Measurements from ENCODE around the gene CDHR3. TPM values are rescaled to one million over a fixed set of nuclear protein-coding genes. Genes with fewer than 3 reads are reported as not detected.

The CDHR3 gene
- total and polyA plus RNA-seq, 10 of the 15 experiments (the other 5 are each of a cell fraction or from before 2014, with no cell fraction given) = 0.06 to 0.11 TPM; not detected in 8

DNA sequence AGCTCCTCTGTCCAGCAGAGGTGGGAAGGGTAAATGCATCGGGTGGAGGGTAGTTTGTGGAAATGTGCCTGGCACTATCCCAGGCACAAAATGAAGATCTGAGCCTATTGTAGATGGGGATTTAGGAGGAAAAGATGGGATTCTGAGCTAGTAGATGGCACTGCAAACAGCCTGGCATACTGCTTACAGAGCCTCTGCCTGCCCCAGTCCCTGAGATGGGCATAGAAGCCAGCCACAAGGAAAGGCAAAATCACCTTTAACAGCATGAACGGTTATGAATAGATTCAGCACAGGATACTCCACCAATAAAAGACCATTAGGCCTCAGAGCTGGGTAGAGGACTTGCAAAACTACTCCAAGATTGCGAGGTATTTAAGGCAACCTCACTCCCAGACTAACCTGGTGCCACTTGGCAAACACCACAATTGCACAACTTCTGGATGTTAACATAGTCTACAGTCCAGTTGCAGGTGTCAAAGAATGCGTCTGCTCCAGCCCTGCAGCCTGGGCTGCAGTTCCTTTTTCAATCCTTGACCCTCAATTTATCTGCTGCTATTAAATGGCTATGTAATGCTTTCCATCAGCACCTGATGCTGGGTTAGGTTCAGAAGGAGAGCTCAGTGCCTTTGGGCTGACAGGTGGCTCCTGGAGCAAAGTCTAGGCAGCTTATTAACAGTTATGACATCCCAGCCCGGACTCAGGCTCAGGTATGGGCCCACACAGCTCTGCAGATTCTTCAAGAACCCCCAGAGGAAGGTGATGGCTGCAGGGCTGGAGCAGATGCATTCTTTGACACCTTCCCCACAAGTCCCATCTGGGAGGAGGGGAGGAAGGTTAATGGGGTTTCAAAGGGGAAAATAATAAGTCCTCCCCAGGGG is 34.0 kb downstream of the CDHR3 start:
- ATAC-seq (no peak), DNase-seq (ENCODE audit: low read depth, low spot score) (no peak), FAIRE-seq (no peak)
- WGBS (ENCODE audit: insufficient coverage, insufficient replicate concordance, low lambda C conversion rate, missing lambda C conversion rate) = 11% methylated on average over 5 of the region's 5 CpGs
- H4K20me1 ChIP-seq (ENCODE audit: control insufficient read depth, insufficient read depth) = no peaks in the 10 kb centered on the region
- SMC1A ChIA-PET (ENCODE audit: uncharacterized antibody, unreplicated experiment) = no interaction called here
- POLR2A ChIA-PET = no interaction called here
- BruUV-seq (replicated peaks) = no TSS peak
- no peaks in the 10 kb centered on the region for H3K79me2 ChIP-seq (ENCODE audit: control insufficient read depth, insufficient read depth, low read length)
- H3K9ac ChIP-seq (ENCODE audit: control insufficient read depth, insufficient read depth, low read length) = no peak overlapping the region
- H3K4me2 ChIP-seq (ENCODE audit: control insufficient read depth, insufficient read depth) = no peak overlapping the region
- in situ Hi-C loops (cut with MboI) = no loop called here
- no peaks in the 10 kb centered on the region for H3K36me3 ChIP-seq (ENCODE audit: control insufficient read depth in 2 of 2, insufficient read depth in 2 of 2, low read length in 1 of 2)
- H3K27ac ChIP-seq (ENCODE audit: control insufficient read depth, insufficient read depth) = no peak overlapping the region
- H3K4me3 ChIP-seq = no peak overlapping the region
- CTCF ChIA-PET = interaction anchor here (1.2 kb wide), 1 partner anchor 9 kb away, joined by 3 read pairs; no protein-coding TSS in a partner anchor
- no peaks in the 10 kb centered on the region for H3K9me3 ChIP-seq (replicated peaks; ENCODE audit: control insufficient read depth, insufficient read depth, low read length)
- H2AFZ ChIP-seq (ENCODE audit: control insufficient read depth, low read depth, low read length) = no peak overlapping the region
- RAD21 ChIA-PET (ENCODE audit: unreplicated experiment) = no interaction called here
- H3K4me1 ChIP-seq (ENCODE audit: control insufficient read depth, insufficient read depth, low read length) = no peaks in the 10 kb centered on the region
- H3K27me3 ChIP-seq (replicated peaks in 1 of 2; ENCODE audit: control insufficient read depth in 2 of 2, insufficient read depth in 2 of 2, low read length in 1 of 2) = peaks cover 0 to 6% of the 10 kb centered on the region in 2 experiments; a peak in 1 of 4 replicates
- intact Hi-C loops (cut with micrococcal nuclease; ENCODE audit: unreplicated experiment) = no loop called here
- TF ChIP-seq GATAD2B (conservative IDR thresholded peaks at IDR 0.05; ENCODE audit: low read depth) = no peak
- no peak for TF ChIP-seq CBX3 (IDR thresholded peaks at IDR 0.05; ENCODE audit: borderline replicate concordance, low read depth)
- TF ChIP-seq RB1 (IDR thresholded peaks at IDR 0.05; ENCODE audit: borderline replicate concordance) = no peak
- no peak for TF ChIP-seq KDM1A (IDR thresholded peaks at IDR 0.05; ENCODE audit: borderline replicate concordance)
- no peak for TF ChIP-seq SMC3 (IDR thresholded peaks at IDR 0.05; ENCODE audit: borderline replicate concordance, low read length)
- TF ChIP-seq, protein P1, sequence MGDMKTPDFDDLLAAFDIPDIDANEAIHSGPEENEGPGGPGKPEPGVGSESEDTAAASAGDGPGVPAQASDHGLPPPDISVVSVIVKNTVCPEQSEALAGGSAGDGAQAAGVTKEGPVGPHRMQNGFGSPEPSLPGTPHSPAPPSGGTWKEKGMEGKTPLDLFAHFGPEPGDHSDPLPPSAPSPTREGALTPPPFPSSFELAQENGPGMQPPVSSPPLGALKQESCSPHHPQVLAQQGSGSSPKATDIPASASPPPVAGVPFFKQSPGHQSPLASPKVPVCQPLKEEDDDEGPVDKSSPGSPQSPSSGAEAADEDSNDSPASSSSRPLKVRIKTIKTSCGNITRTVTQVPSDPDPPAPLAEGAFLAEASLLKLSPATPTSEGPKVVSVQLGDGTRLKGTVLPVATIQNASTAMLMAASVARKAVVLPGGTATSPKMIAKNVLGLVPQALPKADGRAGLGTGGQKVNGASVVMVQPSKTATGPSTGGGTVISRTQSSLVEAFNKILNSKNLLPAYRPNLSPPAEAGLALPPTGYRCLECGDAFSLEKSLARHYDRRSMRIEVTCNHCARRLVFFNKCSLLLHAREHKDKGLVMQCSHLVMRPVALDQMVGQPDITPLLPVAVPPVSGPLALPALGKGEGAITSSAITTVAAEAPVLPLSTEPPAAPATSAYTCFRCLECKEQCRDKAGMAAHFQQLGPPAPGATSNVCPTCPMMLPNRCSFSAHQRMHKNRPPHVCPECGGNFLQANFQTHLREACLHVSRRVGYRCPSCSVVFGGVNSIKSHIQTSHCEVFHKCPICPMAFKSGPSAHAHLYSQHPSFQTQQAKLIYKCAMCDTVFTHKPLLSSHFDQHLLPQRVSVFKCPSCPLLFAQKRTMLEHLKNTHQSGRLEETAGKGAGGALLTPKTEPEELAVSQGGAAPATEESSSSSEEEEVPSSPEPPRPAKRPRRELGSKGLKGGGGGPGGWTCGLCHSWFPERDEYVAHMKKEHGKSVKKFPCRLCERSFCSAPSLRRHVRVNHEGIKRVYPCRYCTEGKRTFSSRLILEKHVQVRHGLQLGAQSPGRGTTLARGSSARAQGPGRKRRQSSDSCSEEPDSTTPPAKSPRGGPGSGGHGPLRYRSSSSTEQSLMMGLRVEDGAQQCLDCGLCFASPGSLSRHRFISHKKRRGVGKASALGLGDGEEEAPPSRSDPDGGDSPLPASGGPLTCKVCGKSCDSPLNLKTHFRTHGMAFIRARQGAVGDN (IDR thresholded peaks at IDR 0.05) = no peak
- TF ChIP-seq MTA3 (IDR thresholded peaks at IDR 0.05; ENCODE audit: borderline replicate concordance, low read length) = no peak
- TF ChIP-seq ZZZ3 (IDR thresholded peaks at IDR 0.05; ENCODE audit: control insufficient read depth, insufficient read length, low read depth) = no peak
- no peak for TF ChIP-seq HDAC2 (IDR thresholded peaks at IDR 0.05)
- TF ChIP-seq RCOR1 (conservative IDR thresholded peaks at IDR 0.05; ENCODE audit: low read depth, low read length) = no peak
- TF ChIP-seq ZSCAN29 (IDR thresholded peaks at IDR 0.05) = no peak
- TF ChIP-seq, protein P2, sequence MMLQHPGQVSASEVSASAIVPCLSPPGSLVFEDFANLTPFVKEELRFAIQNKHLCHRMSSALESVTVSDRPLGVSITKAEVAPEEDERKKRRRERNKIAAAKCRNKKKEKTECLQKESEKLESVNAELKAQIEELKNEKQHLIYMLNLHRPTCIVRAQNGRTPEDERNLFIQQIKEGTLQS (IDR thresholded peaks at IDR 0.05; ENCODE audit: borderline replicate concordance, extremely low read depth, low read depth, low read length) = no peak
- no peak for TF ChIP-seq ETV6 (conservative IDR thresholded peaks at IDR 0.05 in 1 of 2, IDR thresholded peaks at IDR 0.05 in 1 of 2; ENCODE audit: borderline replicate concordance in 1 of 2, low read depth in 1 of 2)
- TF ChIP-seq NRF1 (conservative IDR thresholded peaks at IDR 0.05; ENCODE audit: low read depth, low read length) = no peak

Measured in GM12878 (cell line).